ENCODE data around the gene MRPL11. TPM values are rescaled to one million over a fixed set of nuclear protein-coding genes. Genes with fewer than 3 reads are reported as not detected.

The MRPL11 gene
- total RNA-seq, 1 donor from 2014 or later, result 33.1 TPM

GRCh38 chr11:66421492-66422205 lies 17.0 kb downstream of the MRPL11 start:
- H3K4me3 Mint-ChIP-seq (ENCODE audit: unreplicated experiment), result no peak overlapping the region
- H3K4me1 ChIP-seq (ENCODE audit: insufficient read depth, low read length), result peaks cover 12% of the 10 kb centered on the region
- TF ChIP-seq CTCF (IDR thresholded peaks at IDR 0.05; ENCODE audit: insufficient read depth, low read depth, low read length) (no peak), EZH2 (IDR thresholded peaks at IDR 0.05; ENCODE audit: insufficient read depth, low read length) (peak; percentile 58)
- peak; percentile 72 for DNase-seq (ENCODE audit: low read depth)
- H4K20me1 ChIP-seq (ENCODE audit: insufficient read depth, low read length), result peaks cover 52% of the 10 kb centered on the region
- no peak overlapping the region for H3K27ac Mint-ChIP-seq (ENCODE audit: unreplicated experiment)
- no peak overlapping the region for H2AFZ ChIP-seq (ENCODE audit: low read depth, low read length)
- peaks cover 35% of the 10 kb centered on the region for H3K27me3 Mint-ChIP-seq (ENCODE audit: low read depth, unreplicated experiment)
- H3K4me3 ChIP-seq (ENCODE audit: insufficient read depth, low read depth, low read length), result no peak overlapping the region
- peak; percentile 52 for FAIRE-seq
- H3K79me2 ChIP-seq (ENCODE audit: insufficient read depth, low read length), result no peaks in the 10 kb centered on the region
- no peak overlapping the region for H3K9ac ChIP-seq (ENCODE audit: low read length)
- H3K9me3 Mint-ChIP-seq (ENCODE audit: unreplicated experiment), result peaks cover 14% of the 10 kb centered on the region
- peaks cover 19% of the 10 kb centered on the region for H3K4me1 Mint-ChIP-seq (ENCODE audit: low read depth, unreplicated experiment)
- H3K9me3 ChIP-seq (ENCODE audit: insufficient read depth, low read depth, low read length), result no peaks in the 10 kb centered on the region
- H3K36me3 Mint-ChIP-seq (ENCODE audit: low read depth, unreplicated experiment), result peaks cover 24% of the 10 kb centered on the region
- no peaks in the 10 kb centered on the region for H3K36me3 ChIP-seq (ENCODE audit: insufficient read depth, low read length)
- peaks cover 19% of the 10 kb centered on the region for H3K27me3 ChIP-seq (ENCODE audit: insufficient read depth, low read length)
- no peak overlapping the region for H3K4me2 ChIP-seq (ENCODE audit: low read length)
- H3K27ac ChIP-seq (ENCODE audit: low read depth, low read length), result no peak overlapping the region

- H3K27ac Mint-ChIP-seq (ENCODE audit: unreplicated experiment), result no peak within 1 kb of the TSS
- H3K27me3 ChIP-seq (ENCODE audit: insufficient read depth, low read length), result peaks cover 19% of the 10 kb centered on the region
- H3K36me3 ChIP-seq (ENCODE audit: insufficient read depth, low read length), result no peaks in the 10 kb centered on the region
- peaks cover 19% of the 10 kb centered on the region for H3K4me1 Mint-ChIP-seq (ENCODE audit: low read depth, unreplicated experiment)
- no peak for FAIRE-seq
- peaks cover 14% of the 10 kb centered on the region for H3K9me3 Mint-ChIP-seq (ENCODE audit: unreplicated experiment)
- H3K4me3 Mint-ChIP-seq (ENCODE audit: unreplicated experiment), result no peak within 1 kb of the TSS
- H3K4me1 ChIP-seq (ENCODE audit: insufficient read depth, low read length), result peaks cover 12% of the 10 kb centered on the region
- DNase-seq (ENCODE audit: low read depth), result no peak
- peaks cover 23% of the 10 kb centered on the region for H3K36me3 Mint-ChIP-seq (ENCODE audit: low read depth, unreplicated experiment)
- peaks cover 42% of the 10 kb centered on the region for H3K27me3 Mint-ChIP-seq (ENCODE audit: low read depth, unreplicated experiment)
- H3K27ac ChIP-seq (ENCODE audit: low read depth, low read length), result no peak within 1 kb of the TSS
- no peaks in the 10 kb centered on the region for H3K79me2 ChIP-seq (ENCODE audit: insufficient read depth, low read length)
- H2AFZ ChIP-seq (ENCODE audit: low read depth, low read length), result no peak within 1 kb of the TSS
- peaks cover 53% of the 10 kb centered on the region for H4K20me1 ChIP-seq (ENCODE audit: insufficient read depth, low read length)
- TF ChIP-seq CTCF (IDR thresholded peaks at IDR 0.05; ENCODE audit: insufficient read depth, low read depth, low read length) (no peak), EZH2 (IDR thresholded peaks at IDR 0.05; ENCODE audit: insufficient read depth, low read length) (peak; percentile 68)
- no peak within 1 kb of the TSS for H3K4me2 ChIP-seq (ENCODE audit: low read length)
- H3K4me3 ChIP-seq (ENCODE audit: insufficient read depth, low read depth, low read length), result no peak within 1 kb of the TSS
- H3K9ac ChIP-seq (ENCODE audit: low read length), result no peak within 1 kb of the TSS
- no peaks in the 10 kb centered on the region for H3K9me3 ChIP-seq (ENCODE audit: insufficient read depth, low read depth, low read length)
Measured at GRCh38 chr11:66420671-66421476, 17.8 kb downstream of the MRPL11 start, which contains the start of gene NPAS4. Gene NPAS4 (plus strand): TSS chr11:66421035. CDS start chr11:66421180, 145 bp downstream.
